Heart left ventricle (tissue), 16 donors: ENCODE results near the gene DBH. TPM values are rescaled to one million over a fixed set of nuclear protein-coding genes. Genes with fewer than 3 reads are reported as not detected.

ENCODE experiments used
- ATAC-seq, 4 donors: fragments of 200-7000 bp; cut with Tn5 transposase; one replicate each; pipeline ENCODE4 v1.9.1; 2020 to 2022; ENCODE audit warnings: moderate library complexity in 4 of 4, mild to moderate bottlenecking in 3 of 4, moderate number of reproducible peaks in 1 of 4
- DNase-seq, 5 donors: peaks; one replicate each; pipeline ENCODE4 v3.0.0-alpha.2; 2020
- H3K27ac ChIP-seq, 12 donors: fragments of 200-600 bp; sonication (generic) in 4 of 12; one replicate each; pipeline versions ENCODE4 v1.5.0 to v1.8.0; 2016 to 2022; ENCODE audit warnings: mild to moderate bottlenecking in 2 of 12
- H3K27me3 ChIP-seq, 9 donors: fragments of 200-600 bp; sonication (generic) in 2 of 9; one replicate each; pipeline versions ENCODE4 v1.5.1 to v1.8.0; 2016 to 2022; ENCODE audit warnings: mild to moderate bottlenecking in 3 of 9
- H3K36me3 ChIP-seq, 9 donors: fragments of 200-600 bp; sonication (generic) in 2 of 9; one replicate each; pipeline versions ENCODE4 v1.5.0 to v1.8.0; 2018 to 2022; ENCODE audit warnings: mild to moderate bottlenecking in 2 of 9
- H3K4me1 ChIP-seq, 12 donors: fragments of 200-600 bp; sonication (generic) in 4 of 12; one replicate each; pipeline versions ENCODE4 v1.5.0 to v1.8.0; 2016 to 2022; ENCODE audit warnings: mild to moderate bottlenecking in 3 of 12
- H3K4me3 ChIP-seq, 12 donors: fragments of 200-600 bp; sonication (generic) in 4 of 12; one replicate each; pipeline versions ENCODE4 v1.5.0 to v1.8.0; 2017 to 2022; ENCODE audit warnings: mild to moderate bottlenecking in 9 of 12, moderate library complexity in 4 of 12
- H3K9me3 ChIP-seq, 12 donors: fragments of 200-600 bp; sonication (generic) in 4 of 12; one replicate each; pipeline versions ENCODE4 v1.5.0 to v1.8.0; 2016 to 2022; ENCODE audit warnings: mild to moderate bottlenecking in 1 of 12
- POLR2A ChIP-seq, 2 donors: fragments of 450-650 bp; IDR thresholded peaks; one replicate each; pipeline ENCODE4 v1.6.1; 2017; ENCODE audit warnings: antibody characterized with exemption in 2 of 2, mild to moderate bottlenecking in 2 of 2, moderate library complexity in 2 of 2
- WGBS, 4 donors: extraction: QIAGEN DNeasy Blood & Tissue Kit in 2 of 4; methylation state at CpG; one replicate each; pipeline versions ENCODE4 v1.1.5 to v1.1.7; 2013 to 2018; 5-methylcytosine and 5-hydroxymethylcytosine counted together
- intact Hi-C, 10 donors: fragments of 100-400 bp; cut with DNase I; formaldehyde crosslinking; loops; one replicate each; pipeline versions ENCODE4 v1.11.1 to v1.14.2; 2022
- polyA plus RNA-seq, 2 donors: library from polyadenylated mRNA; stranded (reverse); fragments of 200-250 nt; gene quantifications; one replicate each; pipeline ENCODE4 v1.2.3, GENCODE V29; 2013
- total RNA-seq, 9 donors: library from RNA; depleted of rRNA in 2 of 9; stranded (reverse); fragments of >200 nt in 2 of 9; fragmentation: NEBNext Ultra II Directional in 3 of 9; extraction: Animal tissue kit (Norgen Biotek cat#: 25700) in 3 of 9; gene quantifications; one replicate each; pipeline versions ENCODE4 v1.1.0 to v1.2.4, GENCODE V29; 2016 to 2023
- TF ChIP-seq, protein P1 (sequence below), 12 donors: fragments of 200-600 bp; sonication (generic) in 4 of 12; IDR thresholded peaks; one replicate each; pipeline versions ENCODE4 v1.5.0 to v1.8.0; 2018 to 2022; ENCODE audit warnings: antibody characterized with exemption in 12 of 12, mild to moderate bottlenecking in 5 of 12
- donor health status: ischemic (EF 13 %, LVEDD 7.1; RV severe dilation, severe dysfunction).
- donor health status: healthy with polysubstance abuse.
- donor health status: DM: no; HTN: yes; CAD: no.
- donor health status: DM: no; HTN: no; CAD: no.
- donor health status: ischemic (EF 25% LVEDD 6.9; RV normal size, moderate dysfunction).
- donor health status: ischemic (EF 25% LVEDD 5.7; RV mildly dilated, moderate dysfunction).
- donor health status: healthy.
- donor health status: DM: yes; HTN: yes; CAD: no.
- donor health status: ischemic (EF 35%, LVEDD 5.7; RV mildly dilated, moderate dysfunction).
- donor health status: nonischemic (EF 11% LVEDD 7.7; RV severe dilation, severe dysfunction).
- donor health status: DM: yes; HTN: yes; CAD: no.
- donor health status: PGD.
- donor health status: ischemic (EF 29% LVEDD 5.4; RV normal size, mild dysfunction).
- donor health status: nonischemic (EF 23%, LVEDD 6.1; RV moderate dilation, normal function).

Gene DBH
- total and polyA plus RNA-seq, 11 donors, result 0.06 to 0.08 TPM; not detected in 9

- ATAC-seq, result no peak
- Histone ChIP-seq H3K4me1 (no peaks in the 10 kb centered on the region), H3K4me3 (no peak overlapping the region), H3K27ac (no peak overlapping the region), H3K9me3 (no peaks in the 10 kb centered on the region), H3K27me3 (peaks cover 0 to 4% (median 0%) of the 10 kb centered on the region in 9 donors), H3K36me3 (no peaks in the 10 kb centered on the region)
- TF ChIP-seq, protein P1, sequence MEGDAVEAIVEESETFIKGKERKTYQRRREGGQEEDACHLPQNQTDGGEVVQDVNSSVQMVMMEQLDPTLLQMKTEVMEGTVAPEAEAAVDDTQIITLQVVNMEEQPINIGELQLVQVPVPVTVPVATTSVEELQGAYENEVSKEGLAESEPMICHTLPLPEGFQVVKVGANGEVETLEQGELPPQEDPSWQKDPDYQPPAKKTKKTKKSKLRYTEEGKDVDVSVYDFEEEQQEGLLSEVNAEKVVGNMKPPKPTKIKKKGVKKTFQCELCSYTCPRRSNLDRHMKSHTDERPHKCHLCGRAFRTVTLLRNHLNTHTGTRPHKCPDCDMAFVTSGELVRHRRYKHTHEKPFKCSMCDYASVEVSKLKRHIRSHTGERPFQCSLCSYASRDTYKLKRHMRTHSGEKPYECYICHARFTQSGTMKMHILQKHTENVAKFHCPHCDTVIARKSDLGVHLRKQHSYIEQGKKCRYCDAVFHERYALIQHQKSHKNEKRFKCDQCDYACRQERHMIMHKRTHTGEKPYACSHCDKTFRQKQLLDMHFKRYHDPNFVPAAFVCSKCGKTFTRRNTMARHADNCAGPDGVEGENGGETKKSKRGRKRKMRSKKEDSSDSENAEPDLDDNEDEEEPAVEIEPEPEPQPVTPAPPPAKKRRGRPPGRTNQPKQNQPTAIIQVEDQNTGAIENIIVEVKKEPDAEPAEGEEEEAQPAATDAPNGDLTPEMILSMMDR (IDR thresholded peaks at IDR 0.05), result no peak
- TF ChIP-seq POLR2A (IDR thresholded peaks at IDR 0.05), result no peak
- WGBS, 4 donors, result 88 to 94% (median 89%) methylated on average over 10 to 32 of the region's 32 CpGs
- DNase-seq, result peak in 2 of 5 donors; percentile 20 to 58
- intact Hi-C loops, result no loop called here
Observed at GRCh38 chr9:133693703-133694529, 57.8 kb downstream of the DBH start.

DNA sequence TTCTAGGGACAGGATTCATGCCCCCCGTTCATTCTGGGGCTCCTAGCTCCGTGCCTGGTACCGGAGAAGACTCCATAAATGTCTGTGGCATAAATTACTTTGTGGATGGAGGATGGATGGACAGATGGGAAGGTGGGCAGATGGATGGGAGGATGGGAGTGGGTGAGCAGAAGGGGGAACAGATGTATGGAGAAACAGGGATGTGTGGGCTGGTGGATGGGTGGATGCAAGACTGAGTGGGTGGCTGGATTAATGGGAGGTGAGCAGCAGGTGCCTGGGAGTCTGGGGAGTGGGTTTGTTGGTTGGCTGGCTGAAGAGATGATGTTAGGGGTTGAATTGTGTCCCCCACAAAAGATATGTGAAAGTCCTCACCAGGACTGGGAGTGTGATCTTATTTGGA lies 58.5 kb downstream of the DBH start:
- no peak for ATAC-seq
- Histone ChIP-seq H3K4me1 (no peaks in the 10 kb centered on the region), H3K27ac (no peak overlapping the region), H3K4me3 (no peak overlapping the region), H3K9me3 (no peaks in the 10 kb centered on the region), H3K36me3 (no peaks in the 10 kb centered on the region), H3K27me3 (peaks cover 0 to 4% (median 0%) of the 10 kb centered on the region in 9 donors)
- peak in 1 of 5 donors; percentile 4 for DNase-seq
- TF ChIP-seq, protein P1 (IDR thresholded peaks at IDR 0.05), result no peak
- no peak for TF ChIP-seq POLR2A (IDR thresholded peaks at IDR 0.05)
- 64 to 95% (median 76%) methylated on average over 3 of the region's 3 CpGs for WGBS, 4 donors
- intact Hi-C loops, result no loop called here

- peaks cover 0 to 5% (median 0%) of the 10 kb centered on the region in 12 donors for H3K4me1 ChIP-seq
- peaks cover 0 to 4% (median 0%) of the 10 kb centered on the region in 9 donors for H3K27me3 ChIP-seq
- no peak overlapping the region for H3K27ac ChIP-seq
- no peak overlapping the region for H3K4me3 ChIP-seq
- ATAC-seq (no peak), DNase-seq (peak in 2 of 5 donors; percentile 8 to 15)
- 81 to 89% (median 88%) methylated on average over 9 to 12 of the region's 12 CpGs for WGBS, 4 donors
- intact Hi-C loops, result no loop called here
- H3K36me3 ChIP-seq, result no peaks in the 10 kb centered on the region
- TF ChIP-seq, protein P1 (IDR thresholded peaks at IDR 0.05), result no peak
- TF ChIP-seq POLR2A (IDR thresholded peaks at IDR 0.05), result no peak
- H3K9me3 ChIP-seq, result no peaks in the 10 kb centered on the region
Observed at GRCh38 chr9:133696071-133696472, 59.9 kb downstream of the DBH start.

- DNase-seq, result no peak
- H3K27ac ChIP-seq, result no peak overlapping the region
- H3K36me3 ChIP-seq, result no peaks in the 10 kb centered on the region
- H3K4me3 ChIP-seq, result no peak overlapping the region
- peaks cover 0 to 30% (median 20%) of the 10 kb centered on the region in 9 donors for H3K27me3 ChIP-seq
- WGBS, 4 donors, result 96 to 97% (median 97%) methylated on average over 6 of the region's 6 CpGs
- ATAC-seq, result no peak
- intact Hi-C loops, result no loop called here
- H3K9me3 ChIP-seq, result no peaks in the 10 kb centered on the region
- TF ChIP-seq, protein P1 (IDR thresholded peaks at IDR 0.05), result no peak
- TF ChIP-seq POLR2A (IDR thresholded peaks at IDR 0.05), result no peak
- peaks cover 0 to 26% (median 9%) of the 10 kb centered on the region in 12 donors for H3K4me1 ChIP-seq
Observed at GRCh38 chr9:133699546-133699945, 63.4 kb downstream of the DBH start.
